Measurements from ENCODE around the gene ZBED5.

DNA sequence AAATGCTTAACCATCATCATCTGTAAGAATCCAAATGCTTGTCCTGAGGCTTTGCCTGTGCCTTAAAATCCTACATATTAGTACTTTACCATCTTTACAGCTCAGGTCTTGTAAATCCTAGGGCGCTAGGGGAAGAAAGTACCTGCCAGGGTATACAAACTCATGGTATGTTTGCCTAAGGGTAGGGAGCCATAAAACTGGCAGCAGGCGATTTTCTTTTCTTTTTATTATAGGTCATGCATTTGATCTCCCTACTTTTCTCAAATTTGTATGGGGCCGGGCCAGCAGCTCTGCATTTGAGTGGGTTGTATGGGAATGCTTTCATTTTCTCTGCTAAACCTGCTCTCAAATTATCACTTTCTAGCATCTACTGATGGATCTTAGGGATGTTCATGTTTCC, 24.0 kb upstream of the ZBED5 start:
- TF ChIP-seq, protein P1, sequence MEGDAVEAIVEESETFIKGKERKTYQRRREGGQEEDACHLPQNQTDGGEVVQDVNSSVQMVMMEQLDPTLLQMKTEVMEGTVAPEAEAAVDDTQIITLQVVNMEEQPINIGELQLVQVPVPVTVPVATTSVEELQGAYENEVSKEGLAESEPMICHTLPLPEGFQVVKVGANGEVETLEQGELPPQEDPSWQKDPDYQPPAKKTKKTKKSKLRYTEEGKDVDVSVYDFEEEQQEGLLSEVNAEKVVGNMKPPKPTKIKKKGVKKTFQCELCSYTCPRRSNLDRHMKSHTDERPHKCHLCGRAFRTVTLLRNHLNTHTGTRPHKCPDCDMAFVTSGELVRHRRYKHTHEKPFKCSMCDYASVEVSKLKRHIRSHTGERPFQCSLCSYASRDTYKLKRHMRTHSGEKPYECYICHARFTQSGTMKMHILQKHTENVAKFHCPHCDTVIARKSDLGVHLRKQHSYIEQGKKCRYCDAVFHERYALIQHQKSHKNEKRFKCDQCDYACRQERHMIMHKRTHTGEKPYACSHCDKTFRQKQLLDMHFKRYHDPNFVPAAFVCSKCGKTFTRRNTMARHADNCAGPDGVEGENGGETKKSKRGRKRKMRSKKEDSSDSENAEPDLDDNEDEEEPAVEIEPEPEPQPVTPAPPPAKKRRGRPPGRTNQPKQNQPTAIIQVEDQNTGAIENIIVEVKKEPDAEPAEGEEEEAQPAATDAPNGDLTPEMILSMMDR (IDR thresholded peaks at IDR 0.05): no peak
- TF ChIP-seq ZFX (IDR thresholded peaks at IDR 0.05; ENCODE audit: borderline replicate concordance): no peak

All from 22Rv1 (cell line).